Measurements from ENCODE around the gene CATSPER3. TPM values are rescaled to one million over a fixed set of nuclear protein-coding genes. Genes with fewer than 3 reads are reported as not detected.
A peak's percentile ranks its signal among the peaks of the same experiment; 100 is the strongest.

CATSPER3 gene
- total RNA-seq, 4 donors from 2014 or later = 0.22 to 1.9 (median 0.70) TPM

- Histone ChIP-seq H3K27me3 (peaks cover 65 to 75% (median 72%) of the 10 kb centered on the region in 3 donors), H3K27ac (no peak overlapping the region), H3K9me3 (no peaks in the 10 kb centered on the region), H3K36me3 (no peaks in the 10 kb centered on the region), H3K4me1 (peaks cover 21 to 25% of the 10 kb centered on the region in 2 donors), H3K4me3 (peak overlapping the region in 3 of 4 donors; percentile 7 to 43 (median 31))
- TF ChIP-seq CTCF (IDR thresholded peaks at IDR 0.05 in 4 of 5, conservative IDR thresholded peaks at IDR 0.05 in 1 of 5) (no peak), POLR2A (IDR thresholded peaks at IDR 0.05) (no peak)
- no peak for ATAC-seq
- in situ Hi-C loops (cut with MboI; ENCODE audit: low sequenced_read_pairs in 4 of 4) (no loop called here), intact Hi-C loops (cut with DNase I; ENCODE audit: low total_unique reads) (loop anchor here (5.0 to 10.0 kb wide), 2 partner anchors 161 to 304 kb away; no protein-coding TSS in a partner anchor)
- DNase-seq = no peak
Observed at GRCh38 chr5:135030956-135031812, 63.5 kb downstream of the CATSPER3 start.

- Histone ChIP-seq H3K36me3 (no peaks in the 10 kb centered on the region), H3K4me3 (peak overlapping the region; percentile 52 to 79 (median 58)), H3K4me1 (peaks cover 21 to 25% of the 10 kb centered on the region in 2 donors), H3K27me3 (peaks cover 72 to 84% (median 81%) of the 10 kb centered on the region in 3 donors), H3K9me3 (no peaks in the 10 kb centered on the region), H3K27ac (no peak overlapping the region)
- ATAC-seq (no peak), DNase-seq (no peak)
- intact Hi-C loops (cut with DNase I; ENCODE audit: low total_unique reads) = loop anchor here (5.0 to 10.0 kb wide), 2 partner anchors 160 to 303 kb away; no protein-coding TSS in a partner anchor
- in situ Hi-C loops (cut with MboI; ENCODE audit: low sequenced_read_pairs in 4 of 4) = no loop called here
- TF ChIP-seq POLR2A (IDR thresholded peaks at IDR 0.05) = no peak
- no peak for TF ChIP-seq CTCF (IDR thresholded peaks at IDR 0.05 in 4 of 5, conservative IDR thresholded peaks at IDR 0.05 in 1 of 5)
Observed at GRCh38 chr5:135031813-135032694, 64.3 kb downstream of the CATSPER3 start.

GRCh38 chr5:135032695-135032998, 64.9 kb downstream of the CATSPER3 start:
- ATAC-seq (no peak), DNase-seq (no peak)
- in situ Hi-C loops (cut with MboI; ENCODE audit: low sequenced_read_pairs in 4 of 4) = no loop called here
- TF ChIP-seq POLR2A (IDR thresholded peaks at IDR 0.05) (no peak), CTCF (IDR thresholded peaks at IDR 0.05 in 4 of 5, conservative IDR thresholded peaks at IDR 0.05 in 1 of 5) (no peak)
- H3K9me3 ChIP-seq = no peaks in the 10 kb centered on the region
- intact Hi-C loops (cut with DNase I; ENCODE audit: low total_unique reads) = loop anchor here (5.0 to 10.0 kb wide), 2 partner anchors 160 to 302 kb away; no protein-coding TSS in a partner anchor
- H3K4me1 ChIP-seq = peaks cover 21 to 25% of the 10 kb centered on the region in 2 donors
- H3K27me3 ChIP-seq = peaks cover 72 to 84% (median 84%) of the 10 kb centered on the region in 3 donors
- no peaks in the 10 kb centered on the region for H3K36me3 ChIP-seq
- H3K27ac ChIP-seq = peak overlapping the region in 1 of 4 donors; percentile 78
- H3K4me3 ChIP-seq = peak overlapping the region; percentile 52 to 79 (median 58)

- intact Hi-C loops (cut with DNase I; ENCODE audit: low total_unique reads) = loop anchor here (5.0 to 10.0 kb wide), 2 partner anchors 159 to 302 kb away; no protein-coding TSS in a partner anchor
- peaks cover 21 to 25% of the 10 kb centered on the region in 2 donors for H3K4me1 ChIP-seq
- DNase-seq = no peak
- TF ChIP-seq CTCF (IDR thresholded peaks at IDR 0.05 in 4 of 5, conservative IDR thresholded peaks at IDR 0.05 in 1 of 5) (no peak), POLR2A (IDR thresholded peaks at IDR 0.05) (peak in 1 of 2 donors; percentile 4)
- H3K27ac ChIP-seq = peak overlapping the region; percentile 56 to 78 (median 60)
- in situ Hi-C loops (cut with MboI; ENCODE audit: low sequenced_read_pairs in 4 of 4) = no loop called here
- peak; percentile 24 to 72 for ATAC-seq
- H3K36me3 ChIP-seq = no peaks in the 10 kb centered on the region
- peak overlapping the region; percentile 52 to 79 (median 58) for H3K4me3 ChIP-seq
- H3K27me3 ChIP-seq = peaks cover 72 to 84% (median 84%) of the 10 kb centered on the region in 3 donors
- no peaks in the 10 kb centered on the region for H3K9me3 ChIP-seq
Observed at GRCh38 chr5:135032999-135033861, 65.5 kb downstream of the CATSPER3 start.

All from gastrocnemius medialis (tissue), 4 donors.